HG03342 (cell line): ENCODE measurements around the gene MRRF.

ENCODE experiments used
- ATAC-seq: cut with Tn5 transposase; IDR thresholded peaks from one replicate; pipeline ENCODE4 v1.9.1; 2021; ENCODE audit warnings: mild to moderate bottlenecking, moderate library complexity; ENCODE audit not compliant: unreplicated experiment

The MRRF gene

GRCh38 chr9:122377241-122378164 is 112.8 kb downstream of the MRRF start:
- ATAC-seq: no peak

DNA sequence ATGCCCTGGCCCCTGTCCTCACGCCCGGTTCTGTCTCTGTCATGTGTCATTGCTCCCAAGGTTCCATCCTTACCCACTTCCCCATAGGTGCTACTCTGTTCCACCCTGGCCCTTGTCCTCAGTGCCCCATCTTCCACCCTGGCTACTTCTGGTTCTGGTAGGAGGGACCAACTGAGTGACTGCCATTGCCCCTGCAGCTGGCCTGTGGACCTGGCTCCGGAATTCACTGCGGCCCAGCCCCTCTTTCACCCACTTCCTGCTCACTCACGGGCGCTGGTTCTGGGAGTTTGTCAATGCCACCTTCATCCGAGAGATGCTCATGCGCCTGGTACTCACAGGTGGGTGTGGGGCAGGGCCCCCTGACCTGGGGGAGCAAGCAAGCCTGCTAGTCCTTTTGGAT is 113.6 kb downstream of the MRRF start:
- no peak for ATAC-seq

DNA sequence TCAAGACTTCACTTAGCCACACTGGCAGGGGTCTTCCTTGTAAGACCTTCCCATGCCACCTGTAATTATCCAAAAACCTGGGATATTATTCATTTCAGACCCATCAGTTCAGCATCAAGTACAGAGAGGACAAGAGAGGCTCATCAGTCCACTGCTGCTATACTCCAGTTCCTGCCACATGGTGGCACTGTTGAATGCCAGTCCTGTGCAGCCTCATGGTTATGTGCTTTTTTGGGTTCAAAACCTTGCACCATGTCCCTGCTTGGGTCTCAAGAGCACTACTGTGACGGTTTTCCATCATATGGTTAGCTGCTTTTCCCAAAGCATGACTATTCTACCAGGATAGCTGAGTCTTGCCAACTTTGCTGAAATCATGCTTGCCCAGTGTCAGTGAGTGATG is 114.7 kb downstream of the MRRF start:
- ATAC-seq: no peak

DNA sequence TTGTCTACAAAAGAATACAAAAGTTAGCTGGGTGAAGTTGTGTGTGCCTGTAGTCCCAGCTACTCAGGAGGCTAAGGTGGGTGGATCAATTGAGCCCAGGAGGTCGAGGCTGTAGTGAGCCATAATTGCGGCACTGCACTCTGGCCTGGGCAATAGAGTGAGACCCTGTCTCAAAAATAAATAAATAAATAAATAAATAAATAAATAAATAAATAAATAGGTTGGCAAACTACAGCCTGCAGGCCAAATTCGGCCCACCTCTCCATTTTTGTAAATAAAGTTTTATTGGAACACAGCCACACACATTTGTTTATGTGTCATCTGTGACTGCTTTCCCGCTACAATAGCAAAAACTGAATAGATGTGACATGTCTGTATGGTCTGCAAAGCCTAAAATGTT is 115.6 kb downstream of the MRRF start:
- ATAC-seq: no peak
